Measurements from ENCODE around the gene EVI2B.

Gene EVI2B

GRCh38 chr17:31309556-31309955 is 4.3 kb downstream of the EVI2B start:
- Histone ChIP-seq H3K9ac (ENCODE audit: low read depth, low read length) (no peak overlapping the region), H3K4me3 (ENCODE audit: low read length) (no peak overlapping the region), H3K4me1 (ENCODE audit: control insufficient read depth, insufficient read depth, low read length) (peaks cover 10% of the 10 kb centered on the region), H3K9me3 (replicated peaks; ENCODE audit: low read length) (no peaks in the 10 kb centered on the region), H3K36me3 (ENCODE audit: insufficient read depth, low read length) (no peaks in the 10 kb centered on the region), H3K27me3 (ENCODE audit: control insufficient read depth, insufficient read depth, low read length) (no peaks in the 10 kb centered on the region), H3K4me2 (ENCODE audit: low read length) (no peak overlapping the region)

GRCh38 chr17:31308372-31309334 is 5.2 kb downstream of the EVI2B start:
- H3K27me3 ChIP-seq (ENCODE audit: control insufficient read depth, insufficient read depth, low read length): no peaks in the 10 kb centered on the region
- H3K9ac ChIP-seq (ENCODE audit: low read depth, low read length): no peak overlapping the region
- no peaks in the 10 kb centered on the region for H3K9me3 ChIP-seq (replicated peaks; ENCODE audit: low read length)
- no peak overlapping the region for H3K4me2 ChIP-seq (ENCODE audit: low read length)
- no peak overlapping the region for H3K4me3 ChIP-seq (ENCODE audit: low read length)
- no peaks in the 10 kb centered on the region for H3K36me3 ChIP-seq (ENCODE audit: insufficient read depth, low read length)
- peaks cover 2% of the 10 kb centered on the region for H3K4me1 ChIP-seq (ENCODE audit: control insufficient read depth, insufficient read depth, low read length)

- H3K27me3 ChIP-seq (ENCODE audit: control insufficient read depth, insufficient read depth, low read length): no peaks in the 10 kb centered on the region
- no peaks in the 10 kb centered on the region for H3K36me3 ChIP-seq (ENCODE audit: insufficient read depth, low read length)
- H3K9me3 ChIP-seq (replicated peaks; ENCODE audit: low read length): no peaks in the 10 kb centered on the region
- H3K4me3 ChIP-seq (ENCODE audit: low read length): no peak overlapping the region
- no peak overlapping the region for H3K9ac ChIP-seq (ENCODE audit: low read depth, low read length)
- H3K4me2 ChIP-seq (ENCODE audit: low read length): no peak overlapping the region
- H3K4me1 ChIP-seq (ENCODE audit: control insufficient read depth, insufficient read depth, low read length): no peaks in the 10 kb centered on the region
Observed at GRCh38 chr17:31307640-31308039, 6.2 kb downstream of the EVI2B start.

- no peaks in the 10 kb centered on the region for H3K36me3 ChIP-seq (ENCODE audit: insufficient read depth, low read length)
- no peaks in the 10 kb centered on the region for H3K9me3 ChIP-seq (replicated peaks; ENCODE audit: low read length)
- no peaks in the 10 kb centered on the region for H3K27me3 ChIP-seq (ENCODE audit: control insufficient read depth, insufficient read depth, low read length)
- H3K9ac ChIP-seq (ENCODE audit: low read depth, low read length): no peak overlapping the region
- H3K4me3 ChIP-seq (ENCODE audit: low read length): no peak overlapping the region
- H3K4me2 ChIP-seq (ENCODE audit: low read length): no peak overlapping the region
- no peaks in the 10 kb centered on the region for H3K4me1 ChIP-seq (ENCODE audit: control insufficient read depth, insufficient read depth, low read length)
Observed at GRCh38 chr17:31299624-31300023, 14.2 kb downstream of the EVI2B start.

GRCh38 chr17:31297090-31297489 is 16.8 kb downstream of the EVI2B start, which contains the start of gene OMG:
OMG (minus strand) TSS chr17:31297239; CDS start chr17:31296331, 908 bp downstream.
- Histone ChIP-seq H3K4me3 (ENCODE audit: low read length) (no peak within 1 kb of the TSS), H3K27me3 (ENCODE audit: control insufficient read depth, insufficient read depth, low read length) (no peaks in the 10 kb centered on the region), H3K4me1 (ENCODE audit: control insufficient read depth, insufficient read depth, low read length) (no peaks in the 10 kb centered on the region), H3K4me2 (ENCODE audit: low read length) (no peak within 1 kb of the TSS), H3K9ac (ENCODE audit: low read depth, low read length) (no peak within 1 kb of the TSS), H3K9me3 (replicated peaks; ENCODE audit: low read length) (no peaks in the 10 kb centered on the region), H3K36me3 (ENCODE audit: insufficient read depth, low read length) (no peaks in the 10 kb centered on the region)

GRCh38 chr17:31296142-31296541 is 17.7 kb downstream of the EVI2B start:
- Histone ChIP-seq H3K36me3 (ENCODE audit: insufficient read depth, low read length) (no peaks in the 10 kb centered on the region), H3K9me3 (replicated peaks; ENCODE audit: low read length) (no peaks in the 10 kb centered on the region), H3K27me3 (ENCODE audit: control insufficient read depth, insufficient read depth, low read length) (no peaks in the 10 kb centered on the region), H3K4me2 (ENCODE audit: low read length) (no peak overlapping the region), H3K4me1 (ENCODE audit: control insufficient read depth, insufficient read depth, low read length) (no peaks in the 10 kb centered on the region), H3K9ac (ENCODE audit: low read depth, low read length) (no peak overlapping the region), H3K4me3 (ENCODE audit: low read length) (no peak overlapping the region)

- Histone ChIP-seq H3K9ac (ENCODE audit: low read depth, low read length) (no peak overlapping the region), H3K4me3 (ENCODE audit: low read length) (no peak overlapping the region), H3K9me3 (replicated peaks; ENCODE audit: low read length) (no peaks in the 10 kb centered on the region), H3K4me1 (ENCODE audit: control insufficient read depth, insufficient read depth, low read length) (peaks cover 1% of the 10 kb centered on the region), H3K27me3 (ENCODE audit: control insufficient read depth, insufficient read depth, low read length) (no peaks in the 10 kb centered on the region), H3K4me2 (ENCODE audit: low read length) (no peak overlapping the region), H3K36me3 (ENCODE audit: insufficient read depth, low read length) (no peaks in the 10 kb centered on the region)
Observed at GRCh38 chr17:31295489-31295871, 18.4 kb downstream of the EVI2B start.

- H3K9ac ChIP-seq (ENCODE audit: low read depth, low read length): no peak overlapping the region
- H3K9me3 ChIP-seq (replicated peaks; ENCODE audit: low read length): no peaks in the 10 kb centered on the region
- H3K36me3 ChIP-seq (ENCODE audit: insufficient read depth, low read length): no peaks in the 10 kb centered on the region
- no peak overlapping the region for H3K4me3 ChIP-seq (ENCODE audit: low read length)
- no peaks in the 10 kb centered on the region for H3K27me3 ChIP-seq (ENCODE audit: control insufficient read depth, insufficient read depth, low read length)
- H3K4me2 ChIP-seq (ENCODE audit: low read length): no peak overlapping the region
- H3K4me1 ChIP-seq (ENCODE audit: control insufficient read depth, insufficient read depth, low read length): peaks cover 6% of the 10 kb centered on the region
Observed at GRCh38 chr17:31294820-31295488, 18.9 kb downstream of the EVI2B start.

- Histone ChIP-seq H3K4me2 (ENCODE audit: low read length) (no peak overlapping the region), H3K9me3 (replicated peaks; ENCODE audit: low read length) (no peaks in the 10 kb centered on the region), H3K27me3 (ENCODE audit: control insufficient read depth, insufficient read depth, low read length) (no peaks in the 10 kb centered on the region), H3K4me1 (ENCODE audit: control insufficient read depth, insufficient read depth, low read length) (peaks cover 14% of the 10 kb centered on the region), H3K4me3 (ENCODE audit: low read length) (no peak overlapping the region), H3K9ac (ENCODE audit: low read depth, low read length) (no peak overlapping the region), H3K36me3 (ENCODE audit: insufficient read depth, low read length) (no peaks in the 10 kb centered on the region)
Observed at GRCh38 chr17:31294231-31294630, 19.6 kb downstream of the EVI2B start.

GRCh38 chr17:31293581-31293980 is 20.3 kb downstream of the EVI2B start:
- H3K4me1 ChIP-seq (ENCODE audit: control insufficient read depth, insufficient read depth, low read length): peaks cover 16% of the 10 kb centered on the region
- no peaks in the 10 kb centered on the region for H3K36me3 ChIP-seq (ENCODE audit: insufficient read depth, low read length)
- no peak overlapping the region for H3K9ac ChIP-seq (ENCODE audit: low read depth, low read length)
- no peak overlapping the region for H3K4me3 ChIP-seq (ENCODE audit: low read length)
- H3K4me2 ChIP-seq (ENCODE audit: low read length): no peak overlapping the region
- no peaks in the 10 kb centered on the region for H3K27me3 ChIP-seq (ENCODE audit: control insufficient read depth, insufficient read depth, low read length)
- H3K9me3 ChIP-seq (replicated peaks; ENCODE audit: low read length): no peaks in the 10 kb centered on the region

- Histone ChIP-seq H3K27me3 (ENCODE audit: control insufficient read depth, insufficient read depth, low read length) (no peaks in the 10 kb centered on the region), H3K4me2 (ENCODE audit: low read length) (no peak overlapping the region), H3K9ac (ENCODE audit: low read depth, low read length) (no peak overlapping the region), H3K36me3 (ENCODE audit: insufficient read depth, low read length) (no peaks in the 10 kb centered on the region), H3K9me3 (replicated peaks; ENCODE audit: low read length) (no peaks in the 10 kb centered on the region), H3K4me3 (ENCODE audit: low read length) (no peak overlapping the region), H3K4me1 (ENCODE audit: control insufficient read depth, insufficient read depth, low read length) (peaks cover 16% of the 10 kb centered on the region)
Observed at GRCh38 chr17:31291820-31292219, 22.0 kb downstream of the EVI2B start.

Measured in skeletal muscle satellite cell (primary cell).